Peyer's patch (tissue), 4 donors: Measurements from ENCODE around the gene C16orf90.

ENCODE experiments used
- CTCF ChIP-seq, 6 experiments: fragments of 450-650 bp in 4 of 6; fragments of 200-600 bp in 2 of 6; sonication (generic) in 1 of 6; IDR thresholded peaks; one replicate each; pipeline ENCODE4 v1.5.1; 2017 to 2019; ENCODE audit warnings: antibody characterized with exemption in 6 of 6, mild to moderate bottlenecking in 3 of 6, moderate library complexity in 1 of 6
- POLR2A ChIP-seq, 2 donors: fragments of 450-650 bp; IDR thresholded peaks; one replicate each; pipeline ENCODE4 v1.5.1; 2017; ENCODE audit warnings: antibody characterized with exemption in 2 of 2, mild to moderate bottlenecking in 2 of 2, moderate library complexity in 2 of 2

- TF ChIP-seq CTCF (IDR thresholded peaks at IDR 0.05) (no peak), POLR2A (IDR thresholded peaks at IDR 0.05) (no peak)
These were observed 41.2 kb downstream of the C16orf90 start for GRCh38 chr16:3454093-3454492.
